HG03108 (cell line): ENCODE data around the gene SRGAP2B.
"Not testable (repeated sequence)": the region's sequence is repeated elsewhere in the genome, so short reads cannot be mapped to it uniquely, and the experiment has no call there.

Experiments
- ATAC-seq: cut with Tn5 transposase; IDR thresholded peaks from one replicate; pipeline ENCODE4 v1.9.1; 2021; ENCODE audit warnings: moderate library complexity; ENCODE audit not compliant: unreplicated experiment

Gene SRGAP2B

GRCh38 chr1:145095284-145096057, at the start of gene SRGAP2B, which contains the start of gene FAM72D:
TSS of gene SRGAP2B (minus strand) at chr1:145095328. CDS start at chr1:145092901, 2,427 bp downstream.
TSS of gene FAM72D (plus strand) at chr1:145095974. CDS start at chr1:145096848, 874 bp downstream.
- ATAC-seq: peak; percentile 88

- not testable (repeated sequence) for ATAC-seq
Observed at GRCh38 chr1:145144264-145144913, 49.3 kb upstream of the SRGAP2B start.

GRCh38 chr1:145140549-145140948, 45.4 kb upstream of the SRGAP2B start:
- ATAC-seq: not testable (repeated sequence)

- not testable (repeated sequence) for ATAC-seq
Observed at GRCh38 chr1:145134476-145134875, 39.3 kb upstream of the SRGAP2B start.

GRCh38 chr1:145128697-145129469, 33.8 kb upstream of the SRGAP2B start:
- ATAC-seq: not testable (repeated sequence)

GRCh38 chr1:145127144-145127543, 32.0 kb upstream of the SRGAP2B start:
- ATAC-seq: not testable (repeated sequence)

- ATAC-seq: not testable (repeated sequence)
Observed at GRCh38 chr1:145125112-145125511, 30.0 kb upstream of the SRGAP2B start.

- not testable (repeated sequence) for ATAC-seq
Observed at GRCh38 chr1:145123992-145124641, 29.0 kb upstream of the SRGAP2B start.

GRCh38 chr1:145123062-145123395, 27.9 kb upstream of the SRGAP2B start:
- not testable (repeated sequence) for ATAC-seq

GRCh38 chr1:145122344-145123061, 27.4 kb upstream of the SRGAP2B start:
- ATAC-seq: not testable (repeated sequence)

- ATAC-seq: not testable (repeated sequence)
Observed at GRCh38 chr1:145119842-145120241, 24.7 kb upstream of the SRGAP2B start.

GRCh38 chr1:145115587-145116493, 20.7 kb upstream of the SRGAP2B start:
- not testable (repeated sequence) for ATAC-seq

GRCh38 chr1:145114560-145115057, 19.5 kb upstream of the SRGAP2B start:
- not testable (repeated sequence) for ATAC-seq

GRCh38 chr1:145112703-145113102, 17.6 kb upstream of the SRGAP2B start:
- ATAC-seq: not testable (repeated sequence)

GRCh38 chr1:145111674-145112073, 16.5 kb upstream of the SRGAP2B start:
- not testable (repeated sequence) for ATAC-seq

GRCh38 chr1:145103294-145103693, 8.2 kb upstream of the SRGAP2B start:
- ATAC-seq: not testable (repeated sequence)

- ATAC-seq: not testable (repeated sequence)
Observed at GRCh38 chr1:145101725-145102124, 6.6 kb upstream of the SRGAP2B start.

- ATAC-seq: peak; percentile 2
Observed at GRCh38 chr1:145094655-145095211, 395 bp downstream of the SRGAP2B start.
